Adrenal gland (tissue), 12 donors: ENCODE measurements around the gene IQCM. TPM values are rescaled to one million over a fixed set of nuclear protein-coding genes. Genes with fewer than 3 reads are reported as not detected.

Experiments
- DNase-seq, 7 donors: peaks; one replicate each; pipeline ENCODE4 v3.0.0-alpha.2; 2019 to 2020
- H3K27ac ChIP-seq, 5 donors: fragments of 200-600 bp; sonication (generic) in 4 of 5; 1 replicate in 3 of 5; 2 replicates in 2 of 5; pipeline versions ENCODE4 v1.5.1 to v1.8.0; 2016 to 2020; ENCODE audit warnings: mild to moderate bottlenecking in 1 of 5
- H3K27me3 ChIP-seq: fragments of 200-600 bp; 2 replicates; pipeline ENCODE4 v1.8.0; 2021
- H3K36me3 ChIP-seq, 2 donors: fragments of 200-600 bp; replicated peaks in 1 of 2; 1 replicate in 1 of 2; 2 replicates in 1 of 2; pipeline versions ENCODE4 v1.5.1 to v1.8.0; 2018 to 2022
- H3K4me1 ChIP-seq, 2 donors: fragments of 200-600 bp; replicated peaks in 1 of 2; 1 replicate in 1 of 2; 2 replicates in 1 of 2; pipeline versions ENCODE4 v1.5.1 to v1.8.0; 2018 to 2021
- H3K4me3 ChIP-seq, 4 donors: fragments of 200-600 bp; sonication (generic) in 3 of 4; one replicate each; pipeline ENCODE4 v1.5.1; 2016 to 2018
- H3K9me3 ChIP-seq, 3 donors: fragments of 200-600 bp; sonication (generic) in 1 of 3; replicated peaks in 1 of 3; 1 replicate in 2 of 3; 2 replicates in 1 of 3; pipeline versions ENCODE4 v1.5.1 to v1.8.0; 2016 to 2021
- POLR2A ChIP-seq, 2 donors: fragments of 450-650 bp; IDR thresholded peaks; one replicate each; pipeline ENCODE4 v1.6.1; 2017; ENCODE audit warnings: antibody characterized with exemption in 2 of 2, mild to moderate bottlenecking in 2 of 2, moderate library complexity in 1 of 2
- WGBS, 4 donors: extraction: QIAGEN DNeasy Blood & Tissue Kit in 2 of 4; methylation state at CpG; one replicate each; pipeline versions ENCODE4 v1.1.5 to v1.1.7; 2013 to 2017; 5-methylcytosine and 5-hydroxymethylcytosine counted together
- intact Hi-C, 2 donors: fragments of 100-400 bp; cut with DNase I; formaldehyde crosslinking; loops; one replicate each; pipeline versions ENCODE4 v1.14.1 to v1.15.0; 2022 to 2023
- polyA plus RNA-seq, 3 donors: library from polyadenylated mRNA; stranded (reverse); fragments of 200-250 nt in 2 of 3; fragments of 350-450 nt in 1 of 3; fragmentation: Illumina TruSeq in 1 of 3; extraction: RNeasy Lipid Tissue Mini Kit (QIAGEN cat#74804) in 1 of 3; gene quantifications; one replicate each; pipeline ENCODE4 v1.2.3, GENCODE V29; 2013 to 2014
- total RNA-seq, 9 donors: library from RNA; depleted of rRNA in 4 of 9; stranded (reverse); fragments of >200 nt in 4 of 9; fragments of 120-200 nt in 1 of 9; fragmentation: NEBNext Ultra II Directional in 1 of 9; extraction: Animal tissue kit (Norgen Biotek cat#: 25700) in 1 of 9; gene quantifications; one replicate each; pipeline versions ENCODE4 v1.1.0 to v1.2.4, GENCODE V29; 2013 to 2023
- TF ChIP-seq, protein P1 (sequence below), 6 experiments: fragments of 450-650 bp in 4 of 6; fragments of 200-600 bp in 2 of 6; sonication (generic) in 1 of 6; IDR thresholded peaks; 1 replicate in 5 of 6; 2 replicates in 1 of 6; pipeline versions ENCODE4 v1.5.1 to v1.8.0; 2016 to 2021; ENCODE audit warnings: antibody characterized with exemption in 6 of 6, mild to moderate bottlenecking in 2 of 6, moderate library complexity in 1 of 6
- donor health status: healthy with polysubstance abuse.
- donor health status: Bipolar disorder and iron deficiency.
- donor health status: DM: yes; HTN: yes; CAD: no.
- donor health status: DM: no; HTN: no; CAD: no.
- donor health status: DM: no; HTN: no; CAD: no.
- donor health status: DM: yes; HTN: yes; CAD: no.

IQCM gene
- total and polyA plus RNA-seq, 12 donors, result not detected

GRCh38 chr4:149838036-149838435, 22.4 kb upstream of the IQCM start:
- H3K27ac ChIP-seq, result no peak overlapping the region
- H3K27me3 ChIP-seq, result no peaks in the 10 kb centered on the region
- TF ChIP-seq, protein P1, sequence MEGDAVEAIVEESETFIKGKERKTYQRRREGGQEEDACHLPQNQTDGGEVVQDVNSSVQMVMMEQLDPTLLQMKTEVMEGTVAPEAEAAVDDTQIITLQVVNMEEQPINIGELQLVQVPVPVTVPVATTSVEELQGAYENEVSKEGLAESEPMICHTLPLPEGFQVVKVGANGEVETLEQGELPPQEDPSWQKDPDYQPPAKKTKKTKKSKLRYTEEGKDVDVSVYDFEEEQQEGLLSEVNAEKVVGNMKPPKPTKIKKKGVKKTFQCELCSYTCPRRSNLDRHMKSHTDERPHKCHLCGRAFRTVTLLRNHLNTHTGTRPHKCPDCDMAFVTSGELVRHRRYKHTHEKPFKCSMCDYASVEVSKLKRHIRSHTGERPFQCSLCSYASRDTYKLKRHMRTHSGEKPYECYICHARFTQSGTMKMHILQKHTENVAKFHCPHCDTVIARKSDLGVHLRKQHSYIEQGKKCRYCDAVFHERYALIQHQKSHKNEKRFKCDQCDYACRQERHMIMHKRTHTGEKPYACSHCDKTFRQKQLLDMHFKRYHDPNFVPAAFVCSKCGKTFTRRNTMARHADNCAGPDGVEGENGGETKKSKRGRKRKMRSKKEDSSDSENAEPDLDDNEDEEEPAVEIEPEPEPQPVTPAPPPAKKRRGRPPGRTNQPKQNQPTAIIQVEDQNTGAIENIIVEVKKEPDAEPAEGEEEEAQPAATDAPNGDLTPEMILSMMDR (IDR thresholded peaks at IDR 0.05), result no peak
- TF ChIP-seq POLR2A (IDR thresholded peaks at IDR 0.05), result no peak
- no peaks in the 10 kb centered on the region for H3K36me3 ChIP-seq
- H3K4me1 ChIP-seq, result no peaks in the 10 kb centered on the region
- no peaks in the 10 kb centered on the region for H3K9me3 ChIP-seq
- no peak for DNase-seq
- intact Hi-C loops, result no loop called here
- H3K4me3 ChIP-seq, result no peak overlapping the region
- 62 to 78% (median 70%) methylated on average over 1 of the region's 1 CpG for WGBS, 4 donors

GRCh38 chr4:149836546-149836945, 20.9 kb upstream of the IQCM start:
- H3K4me1 ChIP-seq, result no peaks in the 10 kb centered on the region
- no peaks in the 10 kb centered on the region for H3K9me3 ChIP-seq
- WGBS, 4 donors, result 67 to 74% (median 69%) methylated on average over 3 of the region's 3 CpGs
- H3K36me3 ChIP-seq, result no peaks in the 10 kb centered on the region
- no peak overlapping the region for H3K4me3 ChIP-seq
- H3K27me3 ChIP-seq, result no peaks in the 10 kb centered on the region
- intact Hi-C loops, result no loop called here
- no peak overlapping the region for H3K27ac ChIP-seq
- no peak for TF ChIP-seq POLR2A (IDR thresholded peaks at IDR 0.05)
- TF ChIP-seq, protein P1 (IDR thresholded peaks at IDR 0.05), result no peak
- no peak for DNase-seq

DNA sequence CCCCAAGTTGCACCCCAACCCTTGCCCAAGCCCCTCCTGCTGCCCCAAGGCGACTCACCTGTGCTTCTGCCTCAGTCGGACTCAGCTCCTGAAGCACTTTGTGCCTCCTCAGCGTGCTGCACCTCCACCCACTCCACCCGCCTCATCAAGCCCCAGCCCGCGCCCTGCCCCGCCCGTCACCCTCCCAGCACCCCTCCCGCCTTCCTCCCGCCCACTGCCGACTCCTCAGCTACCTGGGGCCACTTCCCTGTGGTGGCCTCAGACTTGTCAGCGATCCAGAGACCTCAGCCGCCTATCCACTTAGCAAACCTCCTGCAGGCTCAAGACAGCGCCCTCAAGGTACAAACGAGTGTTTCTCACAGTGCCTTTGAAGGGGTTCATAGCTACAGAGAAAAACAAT, 19.6 kb upstream of the IQCM start:
- DNase-seq, result peak in 1 of 7 donors; percentile 11
- TF ChIP-seq POLR2A (IDR thresholded peaks at IDR 0.05), result no peak
- TF ChIP-seq, protein P1 (IDR thresholded peaks at IDR 0.05), result no peak
- H3K36me3 ChIP-seq, result no peaks in the 10 kb centered on the region
- intact Hi-C loops, result no loop called here
- H3K27me3 ChIP-seq, result no peaks in the 10 kb centered on the region
- H3K27ac ChIP-seq, result no peak overlapping the region
- H3K9me3 ChIP-seq, result no peaks in the 10 kb centered on the region
- no peak overlapping the region for H3K4me3 ChIP-seq
- WGBS, 4 donors, result 84 to 92% (median 86%) methylated on average over 13 to 15 of the region's 15 CpGs
- H3K4me1 ChIP-seq, result no peaks in the 10 kb centered on the region

- TF ChIP-seq, protein P1 (IDR thresholded peaks at IDR 0.05), result no peak
- TF ChIP-seq POLR2A (IDR thresholded peaks at IDR 0.05), result no peak
- DNase-seq, result no peak
Observed at GRCh38 chr4:149831656-149832208, 16.1 kb upstream of the IQCM start.

More at GRCh38 chr4:149831656-149832208, 16.1 kb upstream of the IQCM start:
- no peaks in the 10 kb centered on the region for H3K9me3 ChIP-seq
- intact Hi-C loops, result no loop called here
- H3K4me3 ChIP-seq, result no peak overlapping the region
- no peaks in the 10 kb centered on the region for H3K4me1 ChIP-seq
- no peak overlapping the region for H3K27ac ChIP-seq
- no peaks in the 10 kb centered on the region for H3K36me3 ChIP-seq
- no peaks in the 10 kb centered on the region for H3K27me3 ChIP-seq
